ENCODE measurements around the gene NOL12.
"Not testable (repeated sequence)": the region's sequence is repeated elsewhere in the genome, so short reads cannot be mapped to it uniquely, and the experiment has no call there.

NOL12 gene

GRCh38 chr22:37684803-37685615 lies 1.1 kb upstream of the NOL12 start:
- Histone ChIP-seq H3K27me3 (ENCODE audit: insufficient read depth, low read length) (no peaks in the 10 kb centered on the region), H3K4me3 (ENCODE audit: low read length) (no peak overlapping the region), H3K9ac (ENCODE audit: low read depth, low read length) (no peak overlapping the region), H3K27ac (ENCODE audit: low read depth, low read length) (no peak overlapping the region), H3K4me1 (ENCODE audit: insufficient read depth, low read length) (no peaks in the 10 kb centered on the region), H3K9me3 (ENCODE audit: insufficient read depth, low read depth, low read length) (no peaks in the 10 kb centered on the region), H3K36me3 (ENCODE audit: insufficient read depth, low read length) (peaks cover 17% of the 10 kb centered on the region)
- WGBS = 84% methylated on average over 16 of the region's 16 CpGs

GRCh38 chr22:37690407-37690806 lies 4.3 kb downstream of the NOL12 start:
- Histone ChIP-seq H3K9ac (ENCODE audit: low read depth, low read length) (no peak overlapping the region), H3K36me3 (ENCODE audit: insufficient read depth, low read length) (peaks cover 49% of the 10 kb centered on the region), H3K4me1 (ENCODE audit: insufficient read depth, low read length) (no peaks in the 10 kb centered on the region), H3K27me3 (ENCODE audit: insufficient read depth, low read length) (no peaks in the 10 kb centered on the region), H3K9me3 (ENCODE audit: insufficient read depth, low read depth, low read length) (no peaks in the 10 kb centered on the region), H3K4me3 (ENCODE audit: low read length) (no peak overlapping the region), H3K27ac (ENCODE audit: low read depth, low read length) (no peak overlapping the region)
- WGBS = 94% methylated on average over 7 of the region's 7 CpGs

GRCh38 chr22:37690901-37691504 lies 4.9 kb downstream of the NOL12 start:
- WGBS = 96% methylated on average over 18 of the region's 18 CpGs
- H3K4me3 ChIP-seq (ENCODE audit: low read length) = no peak overlapping the region

GRCh38 chr22:37692627-37693285 lies 6.6 kb downstream of the NOL12 start:
- Histone ChIP-seq H3K27ac (ENCODE audit: low read depth, low read length) (no peak overlapping the region), H3K36me3 (ENCODE audit: insufficient read depth, low read length) (peaks cover 49% of the 10 kb centered on the region), H3K9ac (ENCODE audit: low read depth, low read length) (no peak overlapping the region), H3K4me1 (ENCODE audit: insufficient read depth, low read length) (no peaks in the 10 kb centered on the region), H3K9me3 (ENCODE audit: insufficient read depth, low read depth, low read length) (no peaks in the 10 kb centered on the region), H3K27me3 (ENCODE audit: insufficient read depth, low read length) (no peaks in the 10 kb centered on the region), H3K4me3 (ENCODE audit: low read length) (no peak overlapping the region)
- WGBS = 97% methylated on average over 15 of the region's 15 CpGs

More at GRCh38 chr22:37690901-37691504, 4.9 kb downstream of the NOL12 start:
- Histone ChIP-seq H3K36me3 (ENCODE audit: insufficient read depth, low read length) (peaks cover 49% of the 10 kb centered on the region), H3K27ac (ENCODE audit: low read depth, low read length) (no peak overlapping the region), H3K9ac (ENCODE audit: low read depth, low read length) (no peak overlapping the region), H3K9me3 (ENCODE audit: insufficient read depth, low read depth, low read length) (no peaks in the 10 kb centered on the region), H3K27me3 (ENCODE audit: insufficient read depth, low read length) (no peaks in the 10 kb centered on the region), H3K4me1 (ENCODE audit: insufficient read depth, low read length) (no peaks in the 10 kb centered on the region)

GRCh38 chr22:37694131-37694530 lies 8.0 kb downstream of the NOL12 start:
- H3K27me3 ChIP-seq (ENCODE audit: insufficient read depth, low read length); H3K4me3 ChIP-seq (ENCODE audit: low read length); H3K9me3 ChIP-seq (ENCODE audit: insufficient read depth, low read depth, low read length); H3K27ac ChIP-seq (ENCODE audit: low read depth, low read length); H3K9ac ChIP-seq (ENCODE audit: low read depth, low read length); H3K4me1 ChIP-seq (ENCODE audit: insufficient read depth, low read length): not testable (repeated sequence)
- 96% methylated on average over 7 of the region's 7 CpGs for WGBS
- peaks cover 45% of the 10 kb centered on the region for H3K36me3 ChIP-seq (ENCODE audit: insufficient read depth, low read length)

GRCh38 chr22:37696260-37696656 lies 10.1 kb downstream of the NOL12 start:
- 48% methylated on average over 13 of the region's 13 CpGs for WGBS
- H3K9me3 ChIP-seq (ENCODE audit: insufficient read depth, low read depth, low read length); H3K4me1 ChIP-seq (ENCODE audit: insufficient read depth, low read length); H3K27ac ChIP-seq (ENCODE audit: low read depth, low read length); H3K9ac ChIP-seq (ENCODE audit: low read depth, low read length); H3K27me3 ChIP-seq (ENCODE audit: insufficient read depth, low read length): not testable (repeated sequence)
- Histone ChIP-seq H3K36me3 (ENCODE audit: insufficient read depth, low read length) (peaks cover 44% of the 10 kb centered on the region), H3K4me3 (ENCODE audit: low read length) (peak overlapping the region; percentile 75)

GRCh38 chr22:37696657-37697537 lies 10.8 kb downstream of the NOL12 start, which contains the start of gene TRIOBP:
Gene TRIOBP, plus strand, starts transcription at chr22:37697048. Its CDS starts 4,318 bp downstream, at chr22:37701366.
- WGBS = under 1% methylated on average over 38 of the region's 39 CpGs
- peak within 1 kb of the TSS; percentile 74 for H3K27ac ChIP-seq (ENCODE audit: low read depth, low read length)

GRCh38 chr22:37697538-37697835 lies 11.3 kb downstream of the NOL12 start:
- H3K4me3 ChIP-seq (ENCODE audit: low read length) = peak overlapping the region; percentile 75
- peak overlapping the region; percentile 74 for H3K9ac ChIP-seq (ENCODE audit: low read depth, low read length)
- peak overlapping the region; percentile 74 for H3K27ac ChIP-seq (ENCODE audit: low read depth, low read length)
- H3K9me3 ChIP-seq (ENCODE audit: insufficient read depth, low read depth, low read length) = no peaks in the 10 kb centered on the region
- no peaks in the 10 kb centered on the region for H3K4me1 ChIP-seq (ENCODE audit: insufficient read depth, low read length)
- 0% methylated on average over 3 of the region's 3 CpGs for WGBS
- no peaks in the 10 kb centered on the region for H3K27me3 ChIP-seq (ENCODE audit: insufficient read depth, low read length)
- H3K36me3 ChIP-seq (ENCODE audit: insufficient read depth, low read length) = peaks cover 45% of the 10 kb centered on the region

More at GRCh38 chr22:37696657-37697537, 10.8 kb downstream of the NOL12 start, which contains the start of gene TRIOBP:
- Histone ChIP-seq H3K4me1 (ENCODE audit: insufficient read depth, low read length) (no peaks in the 10 kb centered on the region), H3K27me3 (ENCODE audit: insufficient read depth, low read length) (no peaks in the 10 kb centered on the region), H3K4me3 (ENCODE audit: low read length) (peak within 1 kb of the TSS; percentile 75), H3K9me3 (ENCODE audit: insufficient read depth, low read depth, low read length) (no peaks in the 10 kb centered on the region), H3K36me3 (ENCODE audit: insufficient read depth, low read length) (peaks cover 44% of the 10 kb centered on the region), H3K9ac (ENCODE audit: low read depth, low read length) (peak within 1 kb of the TSS; percentile 74)

GRCh38 chr22:37701141-37701786 lies 15.1 kb downstream of the NOL12 start:
- Histone ChIP-seq H3K9ac (ENCODE audit: low read depth, low read length) (no peak overlapping the region), H3K27ac (ENCODE audit: low read depth, low read length) (no peak overlapping the region), H3K4me1 (ENCODE audit: insufficient read depth, low read length) (no peaks in the 10 kb centered on the region), H3K4me3 (ENCODE audit: low read length) (no peak overlapping the region), H3K36me3 (ENCODE audit: insufficient read depth, low read length) (peaks cover 71% of the 10 kb centered on the region), H3K9me3 (ENCODE audit: insufficient read depth, low read depth, low read length) (no peaks in the 10 kb centered on the region), H3K27me3 (ENCODE audit: insufficient read depth, low read length) (no peaks in the 10 kb centered on the region)
- 93% methylated on average over 8 of the region's 8 CpGs for WGBS

GRCh38 chr22:37703906-37704305 lies 17.8 kb downstream of the NOL12 start:
- Histone ChIP-seq H3K4me3 (ENCODE audit: low read length) (no peak overlapping the region), H3K9me3 (ENCODE audit: insufficient read depth, low read depth, low read length) (no peaks in the 10 kb centered on the region), H3K9ac (ENCODE audit: low read depth, low read length) (no peak overlapping the region), H3K27ac (ENCODE audit: low read depth, low read length) (no peak overlapping the region), H3K36me3 (ENCODE audit: insufficient read depth, low read length) (peaks cover 77% of the 10 kb centered on the region), H3K27me3 (ENCODE audit: insufficient read depth, low read length) (no peaks in the 10 kb centered on the region), H3K4me1 (ENCODE audit: insufficient read depth, low read length) (no peaks in the 10 kb centered on the region)
- 93% methylated on average over 7 of the region's 7 CpGs for WGBS
